Measurements from ENCODE around the gene JAM3.

- TF ChIP-seq CTCF (IDR thresholded peaks at IDR 0.05) (no peak), EZH2 (IDR thresholded peaks at IDR 0.05) (no peak), EZH2phosphoT487 (IDR thresholded peaks at IDR 0.05) (no peak)
Measured at GRCh38 chr11:134026655-134027343, 42.1 kb upstream of the JAM3 start.
